ENCODE data around the gene OR7A5. TPM values are rescaled to one million over a fixed set of nuclear protein-coding genes. Genes with fewer than 3 reads are reported as not detected.

OR7A5 gene
- not detected in 2 replicates for total RNA-seq

- FAIRE-seq (no peak), DNase-seq (ENCODE audit: low read depth) (no peak)
- H3K27me3 ChIP-seq (ENCODE audit: control insufficient read depth, insufficient read depth, low read length): no peaks in the 10 kb centered on the region
- TF ChIP-seq CTCF (IDR thresholded peaks at IDR 0.05; ENCODE audit: insufficient read depth, low read length, severe bottlenecking): no peak
- H3K4me3 ChIP-seq (ENCODE audit: low read depth, low read length): no peak within 1 kb of the TSS
- no peaks in the 10 kb centered on the region for H3K36me3 ChIP-seq (ENCODE audit: control insufficient read depth, insufficient read depth, low read length)
Measured at GRCh38 chr19:14835011-14835410, at the start of gene OR7A5, which contains the start of gene OR7C1. Gene OR7A5 (minus strand): TSS chr19:14835185. CDS start chr19:14828241, 6,944 bp downstream. Gene OR7C1 (minus strand): TSS chr19:14835185. CDS start chr19:14800136, 35,049 bp downstream.

DNA sequence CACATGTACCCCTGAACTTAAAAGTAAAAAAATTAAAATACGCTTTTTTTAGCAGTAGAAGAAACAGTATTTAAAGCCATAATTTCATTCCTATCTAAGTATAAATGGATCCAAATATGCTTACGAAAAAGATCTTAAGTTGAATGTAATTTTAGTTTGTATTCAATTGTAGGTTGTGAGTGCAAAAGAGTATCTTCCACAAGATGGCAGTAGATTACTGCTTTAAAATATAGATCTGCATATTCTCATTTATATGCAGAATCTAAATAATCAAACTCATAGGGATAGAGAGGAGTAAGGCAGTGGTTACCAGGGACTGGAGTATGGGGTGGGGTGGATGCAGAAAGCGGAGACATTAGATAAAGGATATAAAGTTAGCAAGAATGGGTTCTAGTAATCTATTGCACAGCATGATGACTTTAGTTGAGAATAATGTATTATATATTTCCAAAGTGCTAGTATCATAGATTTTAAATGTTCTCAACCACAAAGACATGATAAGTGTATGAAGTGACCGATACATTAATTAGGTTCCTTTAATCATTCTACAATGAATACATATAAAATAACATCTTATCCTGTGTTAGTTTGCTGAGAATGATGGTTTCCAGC is 36.7 kb upstream of the OR7A5 start:
- FAIRE-seq: no peak
- no peak overlapping the region for H3K4me3 ChIP-seq (ENCODE audit: low read depth, low read length)
- TF ChIP-seq CTCF (IDR thresholded peaks at IDR 0.05; ENCODE audit: insufficient read depth, low read length, severe bottlenecking): peak; percentile 20
- DNase-seq (ENCODE audit: low read depth): peak; percentile 18
- no peaks in the 10 kb centered on the region for H3K27me3 ChIP-seq (ENCODE audit: control insufficient read depth, insufficient read depth, low read length)
- no peaks in the 10 kb centered on the region for H3K36me3 ChIP-seq (ENCODE audit: control insufficient read depth, insufficient read depth, low read length)

- no peaks in the 10 kb centered on the region for H3K27me3 ChIP-seq (ENCODE audit: control insufficient read depth, insufficient read depth, low read length)
Measured at GRCh38 chr19:14868497-14868896, 33.5 kb upstream of the OR7A5 start.

GRCh38 chr19:14848822-14849221 is 13.8 kb upstream of the OR7A5 start, which contains the start of gene OR7A10:
Gene OR7A10 (minus strand): TSS chr19:14848922. CDS start chr19:14841877, 7,045 bp downstream.
- FAIRE-seq (no peak), DNase-seq (ENCODE audit: low read depth) (no peak)
- TF ChIP-seq CTCF (IDR thresholded peaks at IDR 0.05; ENCODE audit: insufficient read depth, low read length, severe bottlenecking): no peak
- no peaks in the 10 kb centered on the region for H3K36me3 ChIP-seq (ENCODE audit: control insufficient read depth, insufficient read depth, low read length)
- no peak within 1 kb of the TSS for H3K4me3 ChIP-seq (ENCODE audit: low read depth, low read length)
- no peaks in the 10 kb centered on the region for H3K27me3 ChIP-seq (ENCODE audit: control insufficient read depth, insufficient read depth, low read length)

More at GRCh38 chr19:14868497-14868896, 33.5 kb upstream of the OR7A5 start:
- TF ChIP-seq CTCF (IDR thresholded peaks at IDR 0.05; ENCODE audit: insufficient read depth, low read length, severe bottlenecking): no peak
- FAIRE-seq (no peak), DNase-seq (ENCODE audit: low read depth) (no peak)
- Histone ChIP-seq H3K36me3 (ENCODE audit: control insufficient read depth, insufficient read depth, low read length) (no peaks in the 10 kb centered on the region), H3K4me3 (ENCODE audit: low read depth, low read length) (no peak overlapping the region)

- DNase-seq (ENCODE audit: low read depth) (no peak), FAIRE-seq (no peak)
- H3K27me3 ChIP-seq (ENCODE audit: control insufficient read depth, insufficient read depth, low read length): no peaks in the 10 kb centered on the region
- H3K4me3 ChIP-seq (ENCODE audit: low read depth, low read length): no peak overlapping the region
- no peaks in the 10 kb centered on the region for H3K36me3 ChIP-seq (ENCODE audit: control insufficient read depth, insufficient read depth, low read length)
- no peak for TF ChIP-seq CTCF (IDR thresholded peaks at IDR 0.05; ENCODE audit: insufficient read depth, low read length, severe bottlenecking)
Measured at GRCh38 chr19:14843578-14843977, 8.6 kb upstream of the OR7A5 start.

- TF ChIP-seq CTCF (IDR thresholded peaks at IDR 0.05; ENCODE audit: insufficient read depth, low read length, severe bottlenecking): no peak
- H3K4me3 ChIP-seq (ENCODE audit: low read depth, low read length): no peak overlapping the region
- no peak for FAIRE-seq
- no peaks in the 10 kb centered on the region for H3K36me3 ChIP-seq (ENCODE audit: control insufficient read depth, insufficient read depth, low read length)
- no peaks in the 10 kb centered on the region for H3K27me3 ChIP-seq (ENCODE audit: control insufficient read depth, insufficient read depth, low read length)
- no peak for DNase-seq (ENCODE audit: low read depth)
Measured at GRCh38 chr19:14843169-14843568, 8.2 kb upstream of the OR7A5 start.
